Measurements from ENCODE around the gene PHF2.

- no peak for TF ChIP-seq GATA2 (IDR thresholded peaks at IDR 0.05; ENCODE audit: low read depth, low read length)
- TF ChIP-seq GATA3 (IDR thresholded peaks at IDR 0.05; ENCODE audit: low read depth, low read length), result no peak
Observed at GRCh38 chr9:93649610-93650261, 73.4 kb downstream of the PHF2 start.
